Measurements from ENCODE around the gene ERVK3-1. TPM values are rescaled to one million over a fixed set of nuclear protein-coding genes. Genes with fewer than 3 reads are reported as not detected.

The ERVK3-1 gene
- total and polyA plus RNA-seq, 2 experiments from 2014 or later: 33.7 to 41.3 TPM

DNA sequence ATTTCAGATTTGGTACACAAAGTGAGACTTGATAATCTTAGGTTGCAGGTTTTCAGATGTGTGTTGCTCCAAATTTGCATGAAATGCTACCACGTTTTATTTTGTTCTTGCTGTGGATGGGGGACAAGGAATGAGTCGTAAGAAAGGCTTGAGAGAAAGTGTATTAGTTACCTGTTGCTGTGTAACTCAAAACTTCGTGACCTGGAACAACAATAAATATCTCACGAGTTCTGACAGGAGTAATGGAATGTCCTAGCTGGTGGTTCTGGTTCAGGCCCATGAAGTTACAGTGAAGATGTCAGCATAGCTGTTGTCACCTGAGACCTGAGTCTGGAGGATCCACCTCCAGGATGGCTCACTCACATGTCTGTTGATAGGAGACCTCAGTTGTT is 25.3 kb upstream of the ERVK3-1 start:
- Histone ChIP-seq H3K4me2 (ENCODE audit: unreplicated experiment) (peak overlapping the region; percentile 90), H3K79me2 (ENCODE audit: insufficient read depth) (peaks cover 96% of the 10 kb centered on the region), H3K27me3 (replicated peaks; ENCODE audit: insufficient read depth) (no peaks in the 10 kb centered on the region), H3K9me3 (ENCODE audit: low read depth) (no peaks in the 10 kb centered on the region), H3K9ac (peak overlapping the region; percentile 94), H3K4me3 (peak overlapping the region; percentile 92), H3K36me3 (ENCODE audit: low read depth) (no peaks in the 10 kb centered on the region; the same call in 1 of the 2 replicates), H4K20me1 (ENCODE audit: insufficient read depth) (no peaks in the 10 kb centered on the region), H2AFZ (peak overlapping the region; percentile 88; the same call in 1 of the 2 replicates), H3F3A (ENCODE audit: insufficient read depth) (peaks cover 6% of the 10 kb centered on the region; the same call in 1 of the 2 replicates), H3K9me2 (ENCODE audit: insufficient read depth) (no peaks in the 10 kb centered on the region), H3K27ac (peak overlapping the region; percentile 91), H3K4me1 (ENCODE audit: insufficient read depth) (peaks cover 7% of the 10 kb centered on the region; the same call in 1 of the 2 replicates)
- TF ChIP-seq EZH2 (IDR thresholded peaks at IDR 0.05; ENCODE audit: insufficient read depth, poor library complexity, severe bottlenecking): no peak
- TF ChIP-seq EZH2phosphoT487 (IDR thresholded peaks at IDR 0.05; ENCODE audit: insufficient read depth, low read depth): no peak
- DNase-seq: no peak
- 60 to 67% methylated on average over 4 of the region's 4 CpGs for WGBS, 2 experiments (ENCODE audit: low coverage in 1 of 2, low lambda C conversion rate in 2 of 2, missing lambda C conversion rate in 2 of 2)
- in situ Hi-C loops (cut with MboI): no loop called here

- no peaks in the 10 kb centered on the region for H4K20me1 ChIP-seq (ENCODE audit: insufficient read depth)
- H3K4me3 ChIP-seq: no peak overlapping the region
- H3K4me1 ChIP-seq (ENCODE audit: insufficient read depth): peaks cover 7% of the 10 kb centered on the region; the same call in 1 of the 2 replicates
- peaks cover 75% of the 10 kb centered on the region for H3K79me2 ChIP-seq (ENCODE audit: insufficient read depth)
- TF ChIP-seq EZH2phosphoT487 (IDR thresholded peaks at IDR 0.05; ENCODE audit: insufficient read depth, low read depth) (no peak), EZH2 (IDR thresholded peaks at IDR 0.05; ENCODE audit: insufficient read depth, poor library complexity, severe bottlenecking) (no peak)
- H3K9ac ChIP-seq: no peak overlapping the region
- no peak overlapping the region for H2AFZ ChIP-seq
- WGBS, 2 experiments (ENCODE audit: low coverage in 1 of 2, low lambda C conversion rate in 2 of 2, missing lambda C conversion rate in 2 of 2): 93 to 96% methylated on average over 7 of the region's 7 CpGs
- no peaks in the 10 kb centered on the region for H3K9me3 ChIP-seq (ENCODE audit: low read depth)
- H3K4me2 ChIP-seq (ENCODE audit: unreplicated experiment): no peak overlapping the region
- H3K27me3 ChIP-seq (replicated peaks; ENCODE audit: insufficient read depth): no peaks in the 10 kb centered on the region
- H3K27ac ChIP-seq: no peak overlapping the region
- in situ Hi-C loops (cut with MboI): no loop called here
- peaks cover 18% of the 10 kb centered on the region; the same call in 1 of the 2 replicates for H3K36me3 ChIP-seq (ENCODE audit: low read depth)
- no peak for DNase-seq
- no peaks in the 10 kb centered on the region for H3K9me2 ChIP-seq (ENCODE audit: insufficient read depth)
- H3F3A ChIP-seq (ENCODE audit: insufficient read depth): no peaks in the 10 kb centered on the region; the same call in 1 of the 2 replicates
These were observed 21.0 kb upstream of the ERVK3-1 start for GRCh38 chr19:58284199-58284598.

- 89 to 93% methylated on average over 7 of the region's 7 CpGs for WGBS, 2 experiments (ENCODE audit: low coverage in 1 of 2, low lambda C conversion rate in 2 of 2, missing lambda C conversion rate in 2 of 2)
- in situ Hi-C loops (cut with MboI): no loop called here
- Histone ChIP-seq H3K27me3 (replicated peaks; ENCODE audit: insufficient read depth) (no peaks in the 10 kb centered on the region), H3K9me3 (ENCODE audit: low read depth) (no peaks in the 10 kb centered on the region), H2AFZ (no peak overlapping the region), H3K9ac (no peak overlapping the region), H3F3A (ENCODE audit: insufficient read depth) (no peaks in the 10 kb centered on the region), H3K27ac (no peak overlapping the region), H3K9me2 (ENCODE audit: insufficient read depth) (no peaks in the 10 kb centered on the region), H3K36me3 (ENCODE audit: low read depth) (peaks cover 76% of the 10 kb centered on the region), H3K4me2 (ENCODE audit: unreplicated experiment) (no peak overlapping the region), H3K4me1 (ENCODE audit: insufficient read depth) (no peaks in the 10 kb centered on the region), H4K20me1 (ENCODE audit: insufficient read depth) (no peaks in the 10 kb centered on the region), H3K79me2 (ENCODE audit: insufficient read depth) (peaks cover 32% of the 10 kb centered on the region), H3K4me3 (no peak overlapping the region)
- no peak for DNase-seq
- TF ChIP-seq EZH2 (IDR thresholded peaks at IDR 0.05; ENCODE audit: insufficient read depth, poor library complexity, severe bottlenecking): no peak
These were observed 13.2 kb upstream of the ERVK3-1 start for GRCh38 chr19:58291943-58292342.

DNA sequence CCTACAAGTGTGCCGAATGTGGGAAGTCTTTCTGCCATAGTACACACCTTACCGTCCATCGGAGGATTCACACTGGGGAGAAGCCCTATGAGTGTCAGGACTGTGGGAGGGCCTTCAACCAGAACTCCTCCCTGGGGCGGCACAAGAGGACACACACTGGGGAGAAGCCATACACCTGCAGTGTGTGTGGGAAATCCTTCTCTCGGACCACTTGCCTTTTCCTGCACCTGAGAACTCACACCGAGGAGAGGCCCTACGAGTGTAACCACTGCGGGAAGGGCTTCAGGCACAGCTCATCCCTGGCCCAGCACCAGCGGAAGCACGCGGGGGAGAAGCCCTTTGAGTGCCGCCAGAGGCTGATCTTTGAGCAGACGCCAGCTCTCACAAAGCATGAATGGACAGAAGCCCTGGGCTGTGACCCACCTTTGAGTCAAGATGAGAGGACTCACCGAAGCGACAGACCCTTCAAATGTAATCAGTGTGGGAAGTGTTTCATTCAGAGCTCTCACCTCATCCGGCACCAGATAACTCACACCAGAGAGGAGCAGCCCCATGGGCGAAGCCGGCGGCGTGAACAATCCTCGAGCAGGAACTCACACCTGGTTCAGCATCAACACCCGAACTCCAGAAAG is 10.3 kb upstream of the ERVK3-1 start:
- Histone ChIP-seq H2AFZ (no peak overlapping the region), H3K4me1 (ENCODE audit: insufficient read depth) (no peaks in the 10 kb centered on the region), H3K9me3 (ENCODE audit: low read depth) (no peaks in the 10 kb centered on the region), H3K4me2 (ENCODE audit: unreplicated experiment) (no peak overlapping the region), H3K27ac (no peak overlapping the region), H3K9ac (no peak overlapping the region), H3K79me2 (ENCODE audit: insufficient read depth) (peaks cover 49% of the 10 kb centered on the region), H3K4me3 (no peak overlapping the region), H3K36me3 (ENCODE audit: low read depth) (peaks cover 55% of the 10 kb centered on the region), H3K27me3 (replicated peaks; ENCODE audit: insufficient read depth) (no peaks in the 10 kb centered on the region), H4K20me1 (ENCODE audit: insufficient read depth) (no peaks in the 10 kb centered on the region), H3K9me2 (ENCODE audit: insufficient read depth) (no peaks in the 10 kb centered on the region), H3F3A (ENCODE audit: insufficient read depth) (no peaks in the 10 kb centered on the region)
- no peak for DNase-seq
- in situ Hi-C loops (cut with MboI): no loop called here
- WGBS, 2 experiments (ENCODE audit: low coverage in 1 of 2, low lambda C conversion rate in 2 of 2, missing lambda C conversion rate in 2 of 2): 98% methylated on average over 22 of the region's 22 CpGs
- TF ChIP-seq EZH2phosphoT487 (IDR thresholded peaks at IDR 0.05; ENCODE audit: insufficient read depth, low read depth) (no peak), EZH2 (IDR thresholded peaks at IDR 0.05; ENCODE audit: insufficient read depth, poor library complexity, severe bottlenecking) (no peak)
